Mesendoderm (in vitro differentiated cells): ENCODE measurements around the gene MRNIP.

Experiments used
- DNase-seq: peaks from one replicate; pipeline ENCODE4 v3.0.0; 2013
- H2AK5ac ChIP-seq: 2 replicates; pipeline ENCODE4 v1.6.1; 2013; ENCODE audit warnings: low read length, inconsistent platforms
- H2BK120ac ChIP-seq: 2 replicates; pipeline ENCODE4 v1.6.1; 2013; ENCODE audit warnings: low read depth, mild to moderate bottlenecking, low read length, moderate library complexity, mixed read lengths
- H2BK15ac ChIP-seq: replicated peaks from 2 replicates; pipeline ENCODE4 v1.6.1; 2013; ENCODE audit warnings: low read depth, mild to moderate bottlenecking, moderate library complexity
- H2BK5ac ChIP-seq: 2 replicates; pipeline ENCODE4 v1.6.1; 2013; ENCODE audit warnings: low read length, inconsistent platforms
- H3K18ac ChIP-seq: 2 replicates; pipeline ENCODE4 v1.6.1; 2013; ENCODE audit warnings: mild to moderate bottlenecking, low read length, mixed read lengths
- H3K23ac ChIP-seq: one replicate; pipeline ENCODE4 v1.6.1; 2013; ENCODE audit warnings: low read length
- H3K27ac ChIP-seq: 2 replicates; pipeline ENCODE4 v1.5.1; 2013; ENCODE audit warnings: low read depth, mild to moderate bottlenecking, inconsistent platforms, low read length, moderate library complexity
- H3K27me3 ChIP-seq: 2 replicates; pipeline ENCODE4 v1.6.1; 2013; ENCODE audit warnings: low read length, control low read depth, mild to moderate bottlenecking, inconsistent platforms; ENCODE audit not compliant: insufficient read depth, poor library complexity
- H3K36me3 ChIP-seq: 2 replicates; pipeline ENCODE4 v1.6.1; 2013; ENCODE audit warnings: low read length, inconsistent platforms; ENCODE audit not compliant: control insufficient read depth, insufficient read depth
- H3K4ac ChIP-seq: one replicate; pipeline ENCODE4 v1.6.1; 2013; ENCODE audit warnings: low read depth, mild to moderate bottlenecking, low read length, moderate library complexity
- H3K4me1 ChIP-seq: 2 replicates; pipeline ENCODE4 v1.6.1; 2013; ENCODE audit warnings: low read depth, low read length, inconsistent platforms; ENCODE audit not compliant: control insufficient read depth
- H3K4me2 ChIP-seq: 2 replicates; pipeline ENCODE4 v1.6.1; 2013; ENCODE audit warnings: low read length
- H3K4me3 ChIP-seq: 2 replicates; pipeline ENCODE4 v1.5.1; 2013; ENCODE audit warnings: mild to moderate bottlenecking, low read length
- H3K56ac ChIP-seq: one replicate; pipeline ENCODE4 v1.6.1; 2013; ENCODE audit warnings: low read length
- H3K79me1 ChIP-seq: 2 replicates; pipeline ENCODE4 v1.6.1; 2013; ENCODE audit warnings: low read length, inconsistent platforms
- H3K79me2 ChIP-seq: 2 replicates; pipeline ENCODE4 v1.6.1; 2013; ENCODE audit warnings: mild to moderate bottlenecking, low read length; ENCODE audit not compliant: control insufficient read depth, insufficient read depth
- H3K9ac ChIP-seq: 2 replicates; pipeline ENCODE4 v1.6.1; 2013; ENCODE audit warnings: low read length, inconsistent platforms
- H4K5ac ChIP-seq: one replicate; pipeline ENCODE4 v1.6.1; 2013; ENCODE audit warnings: low read length
- H4K8ac ChIP-seq: one replicate; pipeline ENCODE4 v1.6.1; 2013; ENCODE audit warnings: low read depth, mild to moderate bottlenecking, control low read depth, low read length, moderate library complexity
- WGBS: extraction: QIAGEN DNeasy Blood & Tissue Kit; methylation state at CpG from one replicate; pipeline ENCODE4 v1.1.7; 2013; ENCODE audit warnings: low lambda C conversion rate, missing lambda C conversion rate; ENCODE audit not compliant: insufficient coverage; ENCODE audit errors: extremely low coverage; 5-methylcytosine and 5-hydroxymethylcytosine counted together

The MRNIP gene

GRCh38 chr5:179805529-179806249, 52.9 kb downstream of the MRNIP start:
- peak overlapping the region; percentile 23 for H2BK120ac ChIP-seq
- H3K4me2 ChIP-seq: peak overlapping the region; percentile 81
- peak overlapping the region; percentile 97 for H3K56ac ChIP-seq
- peaks cover 6% of the 10 kb centered on the region for H3K79me2 ChIP-seq
- H2BK15ac ChIP-seq: peak overlapping the region; percentile 10
- H3K4me3 ChIP-seq: peak overlapping the region; percentile 37
- H3K27me3 ChIP-seq: no peaks in the 10 kb centered on the region
- no peak overlapping the region for H2AK5ac ChIP-seq
- H3K79me1 ChIP-seq: peaks cover 5% of the 10 kb centered on the region
- peak overlapping the region; percentile 96 for H3K9ac ChIP-seq
- H3K4ac ChIP-seq: peak overlapping the region; percentile 96
- no peak overlapping the region for H2BK5ac ChIP-seq
- no peak for DNase-seq
- H4K8ac ChIP-seq: no peak overlapping the region
- no CpG with 5 or more reads among the region's 65 CpGs for WGBS
- H3K23ac ChIP-seq: peak overlapping the region; percentile 11
- no peak overlapping the region for H4K5ac ChIP-seq
- no peaks in the 10 kb centered on the region for H3K36me3 ChIP-seq
- H3K27ac ChIP-seq: peak overlapping the region; percentile 25
- peaks cover 4% of the 10 kb centered on the region for H3K4me1 ChIP-seq
- H3K18ac ChIP-seq: peak overlapping the region; percentile 98

- DNase-seq: no peak
- H3K27me3 ChIP-seq: no peaks in the 10 kb centered on the region
- H2BK5ac ChIP-seq: no peak overlapping the region
- H3K27ac ChIP-seq: no peak overlapping the region
- peak overlapping the region; percentile 11 for H3K23ac ChIP-seq
- H3K4me1 ChIP-seq: peaks cover 4% of the 10 kb centered on the region
- H3K4me2 ChIP-seq: peak overlapping the region; percentile 81
- no CpG with 5 or more reads among the region's 9 CpGs for WGBS
- peak overlapping the region; percentile 96 for H3K9ac ChIP-seq
- H3K4ac ChIP-seq: no peak overlapping the region
- no peak overlapping the region for H2BK15ac ChIP-seq
- peaks cover 6% of the 10 kb centered on the region for H3K79me2 ChIP-seq
- H3K4me3 ChIP-seq: no peak overlapping the region
- H3K18ac ChIP-seq: no peak overlapping the region
- peaks cover 5% of the 10 kb centered on the region for H3K79me1 ChIP-seq
- H4K5ac ChIP-seq: no peak overlapping the region
- no peaks in the 10 kb centered on the region for H3K36me3 ChIP-seq
- H2AK5ac ChIP-seq: no peak overlapping the region
- no peak overlapping the region for H4K8ac ChIP-seq
- no peak overlapping the region for H2BK120ac ChIP-seq
- peak overlapping the region; percentile 97 for H3K56ac ChIP-seq
Observed at GRCh38 chr5:179805070-179805528, 53.5 kb downstream of the MRNIP start.

- no peak for DNase-seq
- Histone ChIP-seq H3K4me3 (no peak overlapping the region), H4K5ac (no peak overlapping the region), H2AK5ac (no peak overlapping the region), H3K23ac (no peak overlapping the region), H3K27me3 (no peaks in the 10 kb centered on the region), H3K79me1 (peaks cover 5% of the 10 kb centered on the region), H2BK120ac (no peak overlapping the region), H2BK5ac (no peak overlapping the region), H3K4me1 (peaks cover 4% of the 10 kb centered on the region), H3K4me2 (no peak overlapping the region), H3K79me2 (peaks cover 6% of the 10 kb centered on the region), H3K4ac (no peak overlapping the region), H3K9ac (no peak overlapping the region), H3K56ac (no peak overlapping the region), H4K8ac (no peak overlapping the region), H3K36me3 (peaks cover 2% of the 10 kb centered on the region), H3K27ac (no peak overlapping the region), H2BK15ac (no peak overlapping the region), H3K18ac (no peak overlapping the region)
- no CpG with 5 or more reads among the region's 8 CpGs for WGBS
Observed at GRCh38 chr5:179804555-179804947, 54.1 kb downstream of the MRNIP start.

- no peaks in the 10 kb centered on the region for H3K27me3 ChIP-seq
- no peak overlapping the region for H2BK120ac ChIP-seq
- no peak overlapping the region for H3K9ac ChIP-seq
- H4K8ac ChIP-seq: no peak overlapping the region
- H3K4me1 ChIP-seq: peaks cover 4% of the 10 kb centered on the region
- H2BK5ac ChIP-seq: no peak overlapping the region
- H3K4me3 ChIP-seq: no peak overlapping the region
- DNase-seq: no peak
- H3K4me2 ChIP-seq: no peak overlapping the region
- H2AK5ac ChIP-seq: no peak overlapping the region
- no peak overlapping the region for H2BK15ac ChIP-seq
- H3K79me2 ChIP-seq: peaks cover 6% of the 10 kb centered on the region
- H4K5ac ChIP-seq: no peak overlapping the region
- H3K23ac ChIP-seq: peak overlapping the region; percentile 45
- H3K56ac ChIP-seq: peak overlapping the region; percentile 42
- H3K18ac ChIP-seq: no peak overlapping the region
- no peak overlapping the region for H3K27ac ChIP-seq
- H3K79me1 ChIP-seq: peaks cover 5% of the 10 kb centered on the region
- H3K36me3 ChIP-seq: peaks cover 3% of the 10 kb centered on the region
- WGBS: no CpG with 5 or more reads among the region's 18 CpGs
- H3K4ac ChIP-seq: no peak overlapping the region
Observed at GRCh38 chr5:179803651-179804554, 54.7 kb downstream of the MRNIP start.

GRCh38 chr5:179802950-179803562, 55.6 kb downstream of the MRNIP start:
- H3K36me3 ChIP-seq: peaks cover 3% of the 10 kb centered on the region
- H3K9ac ChIP-seq: no peak overlapping the region
- H3K79me1 ChIP-seq: peaks cover 5% of the 10 kb centered on the region
- no peak overlapping the region for H3K18ac ChIP-seq
- H4K8ac ChIP-seq: no peak overlapping the region
- H2AK5ac ChIP-seq: no peak overlapping the region
- no peak overlapping the region for H3K27ac ChIP-seq
- H2BK120ac ChIP-seq: no peak overlapping the region
- H3K4me1 ChIP-seq: peaks cover 4% of the 10 kb centered on the region
- no peaks in the 10 kb centered on the region for H3K27me3 ChIP-seq
- no peak overlapping the region for H2BK5ac ChIP-seq
- peak overlapping the region; percentile 25 for H3K56ac ChIP-seq
- WGBS: no CpG with 5 or more reads among the region's 11 CpGs
- no peak overlapping the region for H3K4me2 ChIP-seq
- H3K23ac ChIP-seq: peak overlapping the region; percentile 45
- no peak for DNase-seq
- H4K5ac ChIP-seq: no peak overlapping the region
- H3K79me2 ChIP-seq: peaks cover 6% of the 10 kb centered on the region
- no peak overlapping the region for H3K4me3 ChIP-seq
- no peak overlapping the region for H3K4ac ChIP-seq
- H2BK15ac ChIP-seq: no peak overlapping the region
